OCI-LY7 (cell line): ENCODE data around the gene SCAP. TPM values are rescaled to one million over a fixed set of nuclear protein-coding genes. Genes with fewer than 3 reads are reported as not detected.

ENCODE experiments used
- BruUV-seq: library from RNA; stranded (reverse); fragments of 400-500 nt; replicated peaks from 2 replicates; lab custom pipeline; 2021; lab: Mats Ljungman, UMichigan
- CTCF ChIA-PET: fragments of 300-600 bp; sonication (Branson Sonifier 250); formaldehyde crosslinking; loops from one replicate; lab custom pipeline; 2022; ENCODE audit warnings: antibody characterized with exemption; ENCODE audit not compliant: unreplicated experiment; lab: Charles Lee
- POLR2A ChIA-PET: fragments of 300-600 bp; sonication (Branson Sonifier 250); formaldehyde crosslinking; loops from one replicate; lab custom pipeline; 2022; ENCODE audit warnings: antibody characterized with exemption; lab: Charles Lee
- DNase-seq: peaks from one replicate; pipeline ENCODE4 v3.0.0-alpha.2; 2015; ENCODE audit warnings: low spot score
- H2AFZ ChIP-seq: fragments of 200-600 bp; sonication (generic), shearing (Covaris generic); 2 replicates; pipeline ENCODE4 v1.6.1; 2014; ENCODE audit warnings: mild to moderate bottlenecking, antibody characterized with exemption, low read length, moderate library complexity
- H3K27ac ChIP-seq: fragments of 200-600 bp; sonication (generic); 2 replicates; pipeline ENCODE4 v1.5.1; 2014; ENCODE audit warnings: mixed run types, low read depth, mild to moderate bottlenecking, moderate library complexity, low read length, inconsistent platforms; ENCODE audit not compliant: poor library complexity, severe bottlenecking
- H3K36me3 ChIP-seq: fragments of 200-600 bp; sonication (generic); 2 replicates; pipeline ENCODE4 v1.6.1; 2014; ENCODE audit warnings: mild to moderate bottlenecking, antibody characterized with exemption, low read length, moderate library complexity, mixed read lengths; ENCODE audit not compliant: insufficient read depth
- H3K4me1 ChIP-seq: fragments of 200-600 bp; sonication (generic); 2 replicates; pipeline ENCODE4 v1.5.1; 2014; ENCODE audit warnings: mild to moderate bottlenecking, low read length; ENCODE audit not compliant: insufficient read depth, poor library complexity, severe bottlenecking
- H3K4me2 ChIP-seq: fragments of 200-600 bp; sonication (generic); 2 replicates; pipeline ENCODE4 v1.6.1; 2014; ENCODE audit warnings: mild to moderate bottlenecking, low read length
- H3K4me3 ChIP-seq: fragments of 200-600 bp; sonication (generic); 2 replicates; pipeline ENCODE4 v1.5.1; 2014; ENCODE audit warnings: mild to moderate bottlenecking, low read depth, low read length; ENCODE audit not compliant: poor library complexity, severe bottlenecking
- H3K79me2 ChIP-seq: fragments of 200-600 bp; sonication (generic); 2 replicates; pipeline ENCODE4 v1.6.1; 2016; ENCODE audit warnings: low read depth, mild to moderate bottlenecking, low read length, moderate library complexity, mixed read lengths; ENCODE audit not compliant: insufficient read depth
- H3K9me2 ChIP-seq: fragments of 200-600 bp; sonication (generic); 2 replicates; pipeline ENCODE4 v1.6.1; 2016; ENCODE audit warnings: mild to moderate bottlenecking, low read length, mixed read lengths; ENCODE audit not compliant: insufficient read depth
- H3K9me3 ChIP-seq: fragments of 200-600 bp; sonication (generic); 2 replicates; pipeline ENCODE4 v1.6.1; 2014; ENCODE audit warnings: mild to moderate bottlenecking, mixed run types, low read length, mixed read lengths
- H4K20me1 ChIP-seq: fragments of 200-600 bp; sonication (generic); 2 replicates; pipeline ENCODE4 v1.6.1; 2014; ENCODE audit warnings: mild to moderate bottlenecking, antibody characterized with exemption, low read length, moderate library complexity, mixed read lengths; ENCODE audit not compliant: insufficient read depth
- CTCF ChIP-seq: fragments of 200-600 bp; sonication (generic); conservative IDR thresholded peaks from 2 replicates; pipeline ENCODE4 v1.5.1; 2014; ENCODE audit warnings: mild to moderate bottlenecking, antibody characterized with exemption, low read length, moderate library complexity, mixed read lengths
- EZH2phosphoT487 ChIP-seq: fragments of 200-600 bp; sonication (generic); IDR thresholded peaks from 2 replicates; pipeline ENCODE4 v1.6.1; 2018; ENCODE audit warnings: low read depth, borderline replicate concordance, mild to moderate bottlenecking, mixed run types, antibody characterized with exemption, low read length, moderate library complexity, mixed read lengths
- intact Hi-C: fragments of 100-400 bp; cut with micrococcal nuclease; formaldehyde crosslinking; loops from one replicate; pipeline ENCODE4 v1.10.0; 2022; ENCODE audit not compliant: unreplicated experiment
- total RNA-seq, 2 experiments: library from RNA; depleted of rRNA in 1 of 2; stranded (reverse); fragments of >200 nt in 1 of 2; shearing (Covaris generic) in 1 of 2; gene quantifications; 2 replicates each; pipeline ENCODE4 v1.2.3, GENCODE V29; 2014 to 2022

Gene SCAP
- total RNA-seq, 2 experiments from 2014 or later: 63.7 to 70.5 TPM

GRCh38 chr3:47420511-47421484 is 54.9 kb downstream of the SCAP start:
- ChIA-PET POLR2A (interaction anchor here (0.5 to 0.6 kb wide), 2 partner anchors 12 to 16 kb away, joined by 3 read pairs; no protein-coding TSS in a partner anchor), CTCF (interaction anchor here (0.6 to 1.6 kb wide), 4 partner anchors 24 to 78 kb away, joined by 3 to 5 read pairs (median 4); partner anchors contain the start of gene PTPN23)
- intact Hi-C loops: loop anchor here (1.0 kb wide), 3 partner anchors 56 to 369 kb away; partner anchors contain the start of gene ELP6
- Histone ChIP-seq H4K20me1 (no peaks in the 10 kb centered on the region), H3K4me2 (peak overlapping the region; percentile 60), H3K4me3 (no peak overlapping the region), H3K27ac (peak overlapping the region; percentile 69), H3K4me1 (peaks cover 10% of the 10 kb centered on the region), H3K36me3 (peaks cover 55% of the 10 kb centered on the region; the same call in 1 of the 2 replicates), H3K9me2 (no peaks in the 10 kb centered on the region), H3K79me2 (no peaks in the 10 kb centered on the region), H3K9me3 (no peaks in the 10 kb centered on the region), H2AFZ (peak overlapping the region; percentile 68; the same call in 1 of the 2 replicates)
- TF ChIP-seq CTCF: peak; percentile 91
- no peak for TF ChIP-seq EZH2phosphoT487
- peak; percentile 93 for DNase-seq
- BruUV-seq: no TSS peak

GRCh38 chr3:47420044-47420430 is 55.7 kb downstream of the SCAP start:
- Histone ChIP-seq H3K4me1 (peaks cover 10% of the 10 kb centered on the region), H3K4me2 (no peak overlapping the region), H3K79me2 (no peaks in the 10 kb centered on the region), H3K9me2 (no peaks in the 10 kb centered on the region), H3K36me3 (peaks cover 58% of the 10 kb centered on the region), H3K9me3 (no peaks in the 10 kb centered on the region), H2AFZ (no peak overlapping the region), H3K4me3 (no peak overlapping the region), H4K20me1 (no peaks in the 10 kb centered on the region), H3K27ac (no peak overlapping the region)
- ChIA-PET POLR2A (no interaction called here), CTCF (no interaction called here)
- intact Hi-C loops: no loop called here
- no TSS peak for BruUV-seq
- TF ChIP-seq EZH2phosphoT487: no peak
- DNase-seq: no peak

GRCh38 chr3:47419083-47420043 is 56.4 kb downstream of the SCAP start:
- H3K4me2 ChIP-seq: no peak overlapping the region
- intact Hi-C loops: no loop called here
- peaks cover 60% of the 10 kb centered on the region for H3K36me3 ChIP-seq
- no peak for DNase-seq
- ChIA-PET POLR2A (no interaction called here), CTCF (no interaction called here)
- H2AFZ ChIP-seq: no peak overlapping the region
- H3K4me1 ChIP-seq: peaks cover 10% of the 10 kb centered on the region
- H3K27ac ChIP-seq: no peak overlapping the region
- TF ChIP-seq CTCF (no peak), EZH2phosphoT487 (no peak)
- no peak overlapping the region for H3K4me3 ChIP-seq
- BruUV-seq: no TSS peak
- no peaks in the 10 kb centered on the region for H4K20me1 ChIP-seq
- no peaks in the 10 kb centered on the region for H3K9me3 ChIP-seq
- no peaks in the 10 kb centered on the region for H3K9me2 ChIP-seq
- H3K79me2 ChIP-seq: no peaks in the 10 kb centered on the region
